K562 (cell line): ENCODE measurements around the gene CUL1. TPM values are rescaled to one million over a fixed set of nuclear protein-coding genes. Genes with fewer than 3 reads are reported as not detected.

Source experiments
- ATF4 ChIP-seq: fragments of 450-650 bp; formaldehyde crosslinking; IDR thresholded peaks from 2 replicates; pipeline ENCODE4 v1.4.0; 2022; ENCODE audit warnings: mild to moderate bottlenecking, moderate library complexity
- BRD4 ChIP-seq: fragments of 200-600 bp; sonication (generic); IDR thresholded peaks from 2 replicates; pipeline ENCODE4 v1.6.1; 2017; ENCODE audit warnings: inconsistent platforms
- CREM ChIP-seq: IDR thresholded peaks from 2 replicates; pipeline ENCODE4 v1.6.1; 2014; ENCODE audit warnings: antibody characterized with exemption, low read depth
- FUS ChIP-seq: fragments of 200-400 bp; formaldehyde crosslinking; optimal IDR thresholded peaks from 2 replicates; pipeline ENCODE3; 2017; ENCODE audit warnings: low read depth, low read length
- IRF9 ChIP-seq: fragments of 450-650 bp; IDR thresholded peaks from 2 replicates; pipeline ENCODE4 v1.6.1; 2016; ENCODE audit warnings: missing biosample characterization, missing genetic modification characterization
- KAT8 ChIP-seq: fragments of 450-650 bp; IDR thresholded peaks from 2 replicates; pipeline ENCODE4 v1.6.1; 2016; ENCODE audit warnings: low read depth, mild to moderate bottlenecking
- MAFF ChIP-seq: IDR thresholded peaks from 2 replicates; pipeline ENCODE4 v1.6.1; 2012; ENCODE audit warnings: low read length, improper control_type of control experiment
- MBD1 ChIP-seq: fragments of 250-450 bp; sonication (Bioruptor Pico); IDR thresholded peaks from 2 replicates; pipeline ENCODE4 v1.8.0; 2022; ENCODE audit warnings: inconsistent platforms
- MEF2D ChIP-seq: conservative IDR thresholded peaks from 2 replicates; pipeline ENCODE4 v1.6.1; 2016; ENCODE audit warnings: low read depth, missing genetic modification characterization, missing compliant biosample characterization
- MYC ChIP-seq, 2 experiments: fragments of 250-450 bp in 1 of 2; sonication (Bioruptor Pico) in 1 of 2; IDR thresholded peaks; 2 replicates each; pipeline versions ENCODE4 v1.5.1 to v1.6.1; 2012 to 2021; ENCODE audit warnings: low read depth in 2 of 2, borderline replicate concordance in 1 of 2, improper control_type of control experiment in 1 of 2, low read length in 1 of 2, mild to moderate bottlenecking in 1 of 2, moderate library complexity in 1 of 2
- SIRT6 ChIP-seq: IDR thresholded peaks from one replicate; pipeline ENCODE4 v1.6.1; 2012; ENCODE audit warnings: low read depth, mild to moderate bottlenecking, control low read depth, inconsistent platforms, low read length, moderate library complexity
- SRSF7 ChIP-seq: fragments of 200-400 bp; formaldehyde crosslinking; optimal IDR thresholded peaks from 2 replicates; pipeline ENCODE3; 2017; ENCODE audit warnings: mild to moderate bottlenecking, low read depth, low read length
- STAT5A ChIP-seq: IDR thresholded peaks from 2 replicates; pipeline ENCODE4 v1.6.1; 2012; ENCODE audit warnings: low read length, inconsistent platforms, borderline replicate concordance
- TAF15 ChIP-seq: fragments of 200-400 bp; formaldehyde crosslinking; IDR thresholded peaks from 2 replicates; pipeline ENCODE4 v1.6.1; 2017; ENCODE audit warnings: mild to moderate bottlenecking, low read depth, low read length, moderate library complexity
- TBP ChIP-seq: optimal IDR thresholded peaks from 2 replicates; pipeline ENCODE3; 2011; ENCODE audit warnings: low read depth, low read length, improper control_type of control experiment
- TFAP4 ChIP-seq: sonication (generic); formaldehyde crosslinking; IDR thresholded peaks from 2 replicates; pipeline ENCODE4 v1.8.0; 2022; ENCODE audit warnings: missing genetic modification reagents, mild to moderate bottlenecking, moderate library complexity, borderline replicate concordance
- TRIM28 ChIP-seq: fragments of 450-650 bp; IDR thresholded peaks from 2 replicates; pipeline ENCODE4 v1.6.1; 2017
- USF2 ChIP-seq: sonication (generic); formaldehyde crosslinking; IDR thresholded peaks from 2 replicates; pipeline ENCODE4 v1.5.0; 2020; ENCODE audit warnings: missing genetic modification reagents
- ZNF175 ChIP-seq: fragments of 200-800 bp; sonication (Bioruptor generic); IDR thresholded peaks from 2 replicates; pipeline ENCODE4 v1.6.1; 2016; ENCODE audit warnings: low read depth, mild to moderate bottlenecking, missing genetic modification characterization, missing compliant biosample characterization
- ZNF316 ChIP-seq: fragments of 450-650 bp; IDR thresholded peaks from 2 replicates; pipeline ENCODE4 v1.6.1; 2016
- ZNF324 ChIP-seq: fragments of 250-450 bp; sonication (Bioruptor Pico); IDR thresholded peaks from 2 replicates; pipeline ENCODE4 v1.4.0; 2020; ENCODE audit warnings: mild to moderate bottlenecking
- ZNF444 ChIP-seq: fragments of 250-450 bp; sonication (Bioruptor Pico); IDR thresholded peaks from 2 replicates; pipeline ENCODE4 v1.4.0; 2020; ENCODE audit warnings: mild to moderate bottlenecking, moderate library complexity
- polyA plus RNA-seq, 8 experiments: library from polyadenylated mRNA; depleted of rRNA in 4 of 8; stranded (reverse) in 5 of 8; unstranded in 3 of 8; fragments of >200 nt; fragmentation: Nextera tagmentation in 2 of 8; fragmentation: Illumina TruSeq in 1 of 8; extraction: Ambion mirVana in 2 of 8; extraction: Trizol in 1 of 8; gene quantifications; 2 replicates each; pipeline versions ENCODE4 v1.2.1 to v1.2.3, GENCODE V29; 2011 to 2014; ENCODE audit warnings: inconsistent platforms in 1 of 8, missing spikeins in 1 of 8
- total RNA-seq, 7 experiments: library from RNA; depleted of rRNA in 6 of 7; stranded (reverse); fragments of >200 nt in 6 of 7; fragmentation: Illumina TruSeq in 2 of 7; extraction: Trizol in 2 of 7; gene quantifications; 2 replicates each; pipeline versions ENCODE4 v1.2.1 to v1.2.3, GENCODE V29; 2011 to 2021; ENCODE audit warnings: low replicate concordance in 1 of 7
- TF ChIP-seq, protein P1 (sequence below): sonication (generic); formaldehyde crosslinking; IDR thresholded peaks from 2 replicates; pipeline ENCODE4 v1.8.1; 2022; ENCODE audit warnings: missing genetic modification reagents

The CUL1 gene
- total and polyA plus RNA-seq, 9 of the 15 experiments (the other 6 are each of a cell fraction or from before 2014, with no cell fraction given): 31.5 to 107 (median 96.5) TPM

- TF ChIP-seq MBD1 (no peak), MYC (IDR thresholded peaks at IDR 0.05; ENCODE audit: low read depth, low read length) (no peak), MYC (CRISPR knock-in tag; IDR thresholded peaks at IDR 0.05; ENCODE audit: borderline replicate concordance, low read depth) (no peak), TRIM28 (no peak), STAT5A (peak; percentile 53; the same call in 1 of the 2 replicates), SIRT6 (no peak), TFAP4 (CRISPR knock-in tag) (no peak), ZNF324 (CRISPR knock-in tag) (no peak), BRD4 (no peak), TBP (no peak), KAT8 (no peak), SRSF7 (no peak), ATF4 (no peak), USF2 (CRISPR knock-in tag) (no peak), MAFF (no peak), FUS (no peak), IRF9 (tag) (no peak), CREM (0 out of 2 replicates have a peak, but pooled peaks have one; percentile 37), ZNF175 (CRISPR knock-in tag) (no peak), ZNF444 (CRISPR knock-in tag) (no peak), MEF2D (tag) (no peak), ZNF316 (no peak), TAF15 (no peak)
- TF ChIP-seq, protein P1, sequence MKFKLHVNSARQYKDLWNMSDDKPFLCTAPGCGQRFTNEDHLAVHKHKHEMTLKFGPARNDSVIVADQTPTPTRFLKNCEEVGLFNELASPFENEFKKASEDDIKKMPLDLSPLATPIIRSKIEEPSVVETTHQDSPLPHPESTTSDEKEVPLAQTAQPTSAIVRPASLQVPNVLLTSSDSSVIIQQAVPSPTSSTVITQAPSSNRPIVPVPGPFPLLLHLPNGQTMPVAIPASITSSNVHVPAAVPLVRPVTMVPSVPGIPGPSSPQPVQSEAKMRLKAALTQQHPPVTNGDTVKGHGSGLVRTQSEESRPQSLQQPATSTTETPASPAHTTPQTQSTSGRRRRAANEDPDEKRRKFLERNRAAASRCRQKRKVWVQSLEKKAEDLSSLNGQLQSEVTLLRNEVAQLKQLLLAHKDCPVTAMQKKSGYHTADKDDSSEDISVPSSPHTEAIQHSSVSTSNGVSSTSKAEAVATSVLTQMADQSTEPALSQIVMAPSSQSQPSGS (CRISPR knock-in tag): no peak
These were observed 151.9 kb downstream of the CUL1 start (continued) for GRCh38 chr7:148850564-148850963.
